HepG2 (cell line): ENCODE measurements around the gene PMEL. TPM values are rescaled to one million over a fixed set of nuclear protein-coding genes. Genes with fewer than 3 reads are reported as not detected.

Source experiments
- AGO1 ChIP-seq: fragments of 200-400 bp; formaldehyde crosslinking; IDR thresholded peaks from 2 replicates; pipeline ENCODE4 v1.6.1; 2017; ENCODE audit warnings: mild to moderate bottlenecking, low read depth, low read length, moderate library complexity; ENCODE audit not compliant: poor library complexity, severe bottlenecking
- BATF2 ChIP-seq: sonication (generic); formaldehyde crosslinking; IDR thresholded peaks from 2 replicates; pipeline ENCODE4 v1.8.0; 2022; ENCODE audit warnings: mild to moderate bottlenecking, missing genetic modification reagents, moderate library complexity
- HMGXB4 ChIP-seq, 2 experiments: sonication (generic) in 1 of 2; formaldehyde crosslinking in 1 of 2; IDR thresholded peaks; 2 replicates each; pipeline versions ENCODE4 v1.4.0 to v1.6.1; 2018 to 2020; ENCODE audit warnings: missing genetic modification reagents in 2 of 2, borderline replicate concordance in 1 of 2, low read depth in 1 of 2, mild to moderate bottlenecking in 1 of 2, missing biosample characterization in 1 of 2
- HOXA5 ChIP-seq: sonication (generic); formaldehyde crosslinking; IDR thresholded peaks from 2 replicates; pipeline ENCODE4 v1.4.0; 2020; ENCODE audit warnings: missing genetic modification reagents
- KDM5A ChIP-seq: fragments of 200-600 bp; sonication (generic); IDR thresholded peaks from 2 replicates; pipeline ENCODE4 v1.7.0; 2018; ENCODE audit warnings: antibody characterized with exemption, mild to moderate bottlenecking, low read length, borderline replicate concordance
- MYC ChIP-seq: sonication (generic); formaldehyde crosslinking; IDR thresholded peaks from 2 replicates; pipeline ENCODE4 v1.9.0; 2021; ENCODE audit warnings: missing genetic modification reagents, borderline replicate concordance
- NAIF1 ChIP-seq: sonication (generic); formaldehyde crosslinking; IDR thresholded peaks from 2 replicates; pipeline ENCODE4 v1.5.0; 2020; ENCODE audit warnings: mild to moderate bottlenecking, missing genetic modification reagents, borderline replicate concordance
- NFRKB ChIP-seq: fragments of 450-650 bp; IDR thresholded peaks from 2 replicates; pipeline ENCODE4 v1.6.1; 2017
- NR3C1 ChIP-seq: sonication (generic); formaldehyde crosslinking; IDR thresholded peaks from 2 replicates; pipeline ENCODE4 v1.4.0; 2020; ENCODE audit warnings: missing genetic modification reagents
- ZNF142 ChIP-seq: sonication (generic); formaldehyde crosslinking; IDR thresholded peaks from 2 replicates; pipeline ENCODE4 v1.4.0; 2020; ENCODE audit warnings: missing genetic modification reagents
- ZNF333 ChIP-seq: sonication (generic); formaldehyde crosslinking; IDR thresholded peaks from 2 replicates; pipeline ENCODE4 v1.4.0; 2020; ENCODE audit warnings: mild to moderate bottlenecking, missing genetic modification reagents, borderline replicate concordance
- ZSCAN25 ChIP-seq: sonication (generic); formaldehyde crosslinking; IDR thresholded peaks from 2 replicates; pipeline ENCODE4 v1.8.0; 2022; ENCODE audit warnings: mild to moderate bottlenecking, missing genetic modification reagents
- polyA plus RNA-seq, 8 experiments: library from polyadenylated mRNA; depleted of rRNA in 3 of 8; stranded (reverse) in 7 of 8; unstranded in 1 of 8; fragments of >200 nt; fragmentation: Illumina TruSeq in 4 of 8; extraction: Trizol in 4 of 8; gene quantifications; 2 replicates each; pipeline versions ENCODE4 v1.2.1 to v1.2.3, GENCODE V29; 2011 to 2016; ENCODE audit warnings: low read depth in 4 of 8, missing spikeins in 1 of 8, mixed read lengths in 1 of 8; ENCODE audit not compliant: insufficient read depth in 1 of 8
- total RNA-seq, 5 experiments: library from RNA; depleted of rRNA; stranded (reverse); fragments of >200 nt; fragmentation: Illumina TruSeq; extraction: Trizol; gene quantifications; 2 replicates each; pipeline ENCODE4 v1.2.3, GENCODE V29; 2016; ENCODE audit warnings: low read depth in 1 of 5
- TF ChIP-seq, protein P1 (sequence below): sonication (generic); formaldehyde crosslinking; IDR thresholded peaks from 2 replicates; pipeline ENCODE4 v1.4.0; 2020; ENCODE audit warnings: missing genetic modification reagents, borderline replicate concordance
- TF ChIP-seq, protein P2 (sequence below): sonication (generic); formaldehyde crosslinking; IDR thresholded peaks from 2 replicates; pipeline ENCODE4 v1.8.0; 2022; ENCODE audit warnings: missing genetic modification reagents, mild to moderate bottlenecking, inconsistent platforms, borderline replicate concordance

The PMEL gene
- total and polyA plus RNA-seq, 2 of the 13 experiments (the other 11 are each of a cell fraction or from before 2014, with no cell fraction given): 0.49 to 3.3 TPM

- 0 out of 2 replicates have a peak, but pooled peaks have one; percentile 17 for TF ChIP-seq ZNF142 (CRISPR knock-in tag)
- peak; percentile 64; the same call in 1 of the 2 replicates for TF ChIP-seq MYC (CRISPR knock-in tag)
- no peak; the same call in 1 of the 2 replicates for TF ChIP-seq KDM5A
- TF ChIP-seq AGO1: peak; percentile 82
- TF ChIP-seq ZNF333 (CRISPR knock-in tag): peak; percentile 76; the same call in 1 of the 2 replicates
- 0 out of 2 replicates have a peak, but pooled peaks have one; percentile 19 for TF ChIP-seq NAIF1 (CRISPR knock-in tag)
- TF ChIP-seq HMGXB4 (CRISPR knock-in tag; IDR thresholded peaks at IDR 0.05; ENCODE audit: borderline replicate concordance in 1 of 2, low read depth in 1 of 2): peak; percentile 63 to 91; a peak in 3 of 4 replicates
- TF ChIP-seq BATF2: no peak
- peak; percentile 92 for TF ChIP-seq HOXA5 (CRISPR knock-in tag)
- no peak for TF ChIP-seq NFRKB
- peak; percentile 67; the same call in 1 of the 2 replicates for TF ChIP-seq ZSCAN25 (CRISPR knock-in tag)
- TF ChIP-seq NR3C1 (CRISPR knock-in tag): no peak
- TF ChIP-seq, protein P1, sequence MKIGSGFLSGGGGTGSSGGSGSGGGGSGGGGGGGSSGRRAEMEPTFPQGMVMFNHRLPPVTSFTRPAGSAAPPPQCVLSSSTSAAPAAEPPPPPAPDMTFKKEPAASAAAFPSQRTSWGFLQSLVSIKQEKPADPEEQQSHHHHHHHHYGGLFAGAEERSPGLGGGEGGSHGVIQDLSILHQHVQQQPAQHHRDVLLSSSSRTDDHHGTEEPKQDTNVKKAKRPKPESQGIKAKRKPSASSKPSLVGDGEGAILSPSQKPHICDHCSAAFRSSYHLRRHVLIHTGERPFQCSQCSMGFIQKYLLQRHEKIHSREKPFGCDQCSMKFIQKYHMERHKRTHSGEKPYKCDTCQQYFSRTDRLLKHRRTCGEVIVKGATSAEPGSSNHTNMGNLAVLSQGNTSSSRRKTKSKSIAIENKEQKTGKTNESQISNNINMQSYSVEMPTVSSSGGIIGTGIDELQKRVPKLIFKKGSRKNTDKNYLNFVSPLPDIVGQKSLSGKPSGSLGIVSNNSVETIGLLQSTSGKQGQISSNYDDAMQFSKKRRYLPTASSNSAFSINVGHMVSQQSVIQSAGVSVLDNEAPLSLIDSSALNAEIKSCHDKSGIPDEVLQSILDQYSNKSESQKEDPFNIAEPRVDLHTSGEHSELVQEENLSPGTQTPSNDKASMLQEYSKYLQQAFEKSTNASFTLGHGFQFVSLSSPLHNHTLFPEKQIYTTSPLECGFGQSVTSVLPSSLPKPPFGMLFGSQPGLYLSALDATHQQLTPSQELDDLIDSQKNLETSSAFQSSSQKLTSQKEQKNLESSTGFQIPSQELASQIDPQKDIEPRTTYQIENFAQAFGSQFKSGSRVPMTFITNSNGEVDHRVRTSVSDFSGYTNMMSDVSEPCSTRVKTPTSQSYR (CRISPR knock-in tag): peak; percentile 62; the same call in 1 of the 2 replicates
- TF ChIP-seq, protein P2, sequence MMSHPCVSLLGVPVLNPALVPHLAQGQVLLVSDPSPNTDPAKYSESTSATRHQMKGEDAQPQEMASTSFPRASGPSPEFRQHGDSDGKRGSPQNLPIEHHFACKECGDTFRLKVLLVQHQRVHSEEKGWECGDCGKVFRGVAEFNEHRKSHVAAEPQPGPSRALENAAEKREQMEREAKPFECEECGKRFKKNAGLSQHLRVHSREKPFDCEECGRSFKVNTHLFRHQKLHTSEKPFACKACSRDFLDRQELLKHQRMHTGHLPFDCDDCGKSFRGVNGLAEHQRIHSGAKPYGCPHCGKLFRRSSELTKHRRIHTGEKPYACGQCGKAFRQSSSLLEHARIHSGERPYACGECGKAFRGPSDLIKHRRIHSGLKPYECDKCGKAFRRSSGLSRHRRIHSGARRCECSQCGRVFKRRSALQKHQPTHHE (CRISPR knock-in tag): peak; percentile 67
Measured at GRCh38 chr12:55973599-55974307, 7.9 kb upstream of the PMEL start, which contains the start of gene RAB5B (continued).
